Endothelial cell of hepatic sinusoid (primary cell): ENCODE data around the gene RNF169.

Experiments
- in situ Hi-C: cut with HindIII; loops from 2 replicates; pipeline ENCODE4 v1.10.0; 2017; ENCODE audit warnings: low sequenced_read_pairs

RNF169 gene

DNA sequence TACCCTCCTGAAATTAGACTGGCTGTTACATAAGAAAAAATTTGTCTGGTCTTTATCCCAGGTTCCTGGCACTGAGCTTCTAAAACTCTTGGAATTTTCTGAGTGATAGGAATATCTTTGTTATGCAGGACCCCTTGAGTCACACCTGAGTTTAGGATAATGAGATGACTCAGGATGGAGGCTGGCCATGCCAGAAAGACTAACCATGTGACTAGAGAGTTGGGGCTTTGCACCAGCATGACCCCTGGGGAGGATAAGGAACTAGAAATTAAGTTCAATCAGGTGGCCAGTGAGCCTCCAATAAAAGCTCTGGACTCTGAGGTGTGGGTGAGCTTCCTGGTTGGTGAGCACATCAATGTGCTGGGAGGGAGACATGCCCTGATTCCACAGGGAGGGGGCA is 112.1 kb downstream of the RNF169 start:
- in situ Hi-C loops = loop anchor here (25.0 kb wide), 1 partner anchor 248 kb away; no protein-coding TSS in a partner anchor

- in situ Hi-C loops = loop anchor here (25.0 kb wide), 1 partner anchor 251 kb away; no protein-coding TSS in a partner anchor
These were observed 114.8 kb downstream of the RNF169 start for GRCh38 chr11:74863410-74863809.

DNA sequence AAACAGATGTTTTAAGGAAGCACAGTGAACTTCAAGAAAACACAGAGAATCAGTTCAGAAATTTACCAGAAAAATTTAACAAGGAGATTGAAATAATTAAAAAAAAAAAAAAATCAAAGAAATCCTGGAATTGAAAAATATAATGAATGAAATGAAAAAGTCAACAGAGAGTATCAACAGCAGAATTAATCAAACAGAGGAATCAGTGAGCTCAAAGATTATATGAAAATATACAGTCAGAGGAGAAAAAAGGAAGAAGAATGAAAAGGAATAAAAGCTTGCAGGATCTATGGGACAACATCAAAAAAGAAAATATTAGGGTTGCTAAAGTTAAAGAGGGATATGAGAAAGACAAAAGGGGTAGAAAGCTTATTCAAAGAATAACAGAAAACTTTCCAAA is 117.9 kb downstream of the RNF169 start:
- in situ Hi-C loops = loop anchor here (25.0 kb wide), 1 partner anchor 254 kb away; no protein-coding TSS in a partner anchor

DNA sequence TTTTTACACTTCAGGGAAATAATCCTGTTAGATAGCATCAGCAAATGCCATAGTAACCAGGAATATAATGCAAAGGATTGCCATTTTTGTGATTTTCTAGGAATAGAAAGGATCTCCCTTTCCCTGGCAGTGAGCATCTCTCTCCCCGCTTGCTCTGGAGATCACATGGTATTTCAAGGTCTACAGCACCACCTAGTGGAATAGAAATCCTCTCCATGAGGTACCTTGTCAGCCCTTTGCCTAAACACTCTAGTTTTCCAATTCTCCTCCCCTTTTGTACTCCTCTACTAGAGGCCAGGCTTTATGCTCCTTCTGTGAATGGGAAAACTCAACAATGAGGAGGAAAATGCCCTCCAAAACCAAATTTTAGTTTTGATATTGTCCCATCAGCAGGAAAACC is 121.8 kb downstream of the RNF169 start:
- in situ Hi-C loops = loop anchor here (5.0 to 25.0 kb wide), 2 partner anchors 133 to 258 kb away; no protein-coding TSS in a partner anchor

- in situ Hi-C loops = loop anchor here (5.0 to 25.0 kb wide), 2 partner anchors 134 to 259 kb away; no protein-coding TSS in a partner anchor
These were observed 122.4 kb downstream of the RNF169 start for GRCh38 chr11:74871037-74871436.

GRCh38 chr11:74877132-74877531 is 128.5 kb downstream of the RNF169 start:
- in situ Hi-C loops = no loop called here
